Gastrocnemius medialis (tissue), 4 donors: Measurements from ENCODE around the gene SULT2B1.

ENCODE experiments used
- CTCF ChIP-seq, 5 experiments: fragments of 450-650 bp in 3 of 5; fragments of 200-600 bp in 2 of 5; sonication (generic) in 2 of 5; IDR thresholded peaks in 4 of 5; conservative IDR thresholded peaks in 1 of 5; 1 replicate in 4 of 5; 2 replicates in 1 of 5; pipeline ENCODE4 v1.5.1; 2016 to 2019; ENCODE audit warnings: antibody characterized with exemption in 5 of 5, mild to moderate bottlenecking in 3 of 5, moderate library complexity in 3 of 5
- POLR2A ChIP-seq, 2 donors: fragments of 450-650 bp; IDR thresholded peaks; one replicate each; pipeline ENCODE4 v1.6.1; 2017; ENCODE audit warnings: antibody characterized with exemption in 2 of 2, mild to moderate bottlenecking in 2 of 2, moderate library complexity in 2 of 2

- no peak for TF ChIP-seq POLR2A (IDR thresholded peaks at IDR 0.05)
- no peak for TF ChIP-seq CTCF (IDR thresholded peaks at IDR 0.05 in 4 of 5, conservative IDR thresholded peaks at IDR 0.05 in 1 of 5)
Measured at GRCh38 chr19:48529156-48529555, 22.8 kb upstream of the SULT2B1 start.
